ENCODE measurements around the gene MRPL33.

Gene MRPL33

GRCh38 chr2:27810455-27810854 lies 38.9 kb downstream of the MRPL33 start:
- no peak for DNase-seq

GRCh38 chr2:27811768-27812167 lies 40.2 kb downstream of the MRPL33 start:
- no peak for DNase-seq

- no peak for DNase-seq
These were observed 43.2 kb downstream of the MRPL33 start for GRCh38 chr2:27814758-27815157.

GRCh38 chr2:27815860-27816438 lies 44.4 kb downstream of the MRPL33 start:
- no peak for DNase-seq

GRCh38 chr2:27822049-27822448 lies 50.5 kb downstream of the MRPL33 start:
- no peak for DNase-seq

- DNase-seq = no peak
These were observed 51.6 kb downstream of the MRPL33 start for GRCh38 chr2:27823135-27823534.

GRCh38 chr2:27823569-27823968 lies 52.0 kb downstream of the MRPL33 start:
- DNase-seq = no peak

- no peak for DNase-seq
These were observed 52.9 kb downstream of the MRPL33 start for GRCh38 chr2:27824401-27824800.

- no peak for DNase-seq
These were observed 56.8 kb downstream of the MRPL33 start for GRCh38 chr2:27828305-27828704.
